ENCODE results near the gene ADSL. TPM values are rescaled to one million over a fixed set of nuclear protein-coding genes. Genes with fewer than 3 reads are reported as not detected.

ADSL gene
- total RNA-seq, 4 donors from 2014 or later: 26.7 to 49.0 (median 36.6) TPM

GRCh38 chr22:40428796-40429195, 82.5 kb downstream of the ADSL start:
- TF ChIP-seq CTCF (IDR thresholded peaks at IDR 0.05): no peak
- TF ChIP-seq POLR2A (IDR thresholded peaks at IDR 0.05): no peak
- no peak overlapping the region for H3K4me3 ChIP-seq (ENCODE audit: low read depth, poor library complexity, severe bottlenecking)
- WGBS, 2 donors: 89 to 95% methylated on average over 4 of the region's 4 CpGs

GRCh38 chr22:40429481-40429880, 83.2 kb downstream of the ADSL start:
- intact Hi-C loops (cut with DNase I; ENCODE audit: low total_unique reads): loop anchor here (10.0 kb wide), 1 partner anchor 325 kb away; no protein-coding TSS in a partner anchor
- TF ChIP-seq POLR2A (IDR thresholded peaks at IDR 0.05): no peak
- TF ChIP-seq CTCF (IDR thresholded peaks at IDR 0.05): no peak
- H3K4me3 ChIP-seq (ENCODE audit: low read depth, poor library complexity, severe bottlenecking): no peak overlapping the region
- no peak for DNase-seq (ENCODE audit: low spot score in 2 of 2)
- 86 to 91% methylated on average over 4 of the region's 4 CpGs for WGBS, 2 donors

More at GRCh38 chr22:40428796-40429195, 82.5 kb downstream of the ADSL start:
- DNase-seq (ENCODE audit: low spot score in 2 of 2): no peak
- intact Hi-C loops (cut with DNase I; ENCODE audit: low total_unique reads): loop anchor here (10.0 kb wide), 1 partner anchor 326 kb away; no protein-coding TSS in a partner anchor

- intact Hi-C loops (cut with DNase I; ENCODE audit: low total_unique reads): no loop called here
- TF ChIP-seq CTCF (IDR thresholded peaks at IDR 0.05) (no peak), POLR2A (IDR thresholded peaks at IDR 0.05) (no peak)
- WGBS, 2 donors: 90 to 91% methylated on average over 4 of the region's 4 CpGs
- DNase-seq (ENCODE audit: low spot score in 2 of 2): no peak
- H3K4me3 ChIP-seq (ENCODE audit: low read depth, poor library complexity, severe bottlenecking): no peak overlapping the region
These were observed 84.7 kb downstream of the ADSL start for GRCh38 chr22:40430991-40431390.

GRCh38 chr22:40432157-40432556, 85.9 kb downstream of the ADSL start:
- no peak overlapping the region for H3K4me3 ChIP-seq (ENCODE audit: low read depth, poor library complexity, severe bottlenecking)
- TF ChIP-seq POLR2A (IDR thresholded peaks at IDR 0.05): no peak
- TF ChIP-seq CTCF (IDR thresholded peaks at IDR 0.05): no peak
- WGBS, 2 donors: 71 to 84% methylated on average over 5 of the region's 5 CpGs
- intact Hi-C loops (cut with DNase I; ENCODE audit: low total_unique reads): no loop called here
- no peak for DNase-seq (ENCODE audit: low spot score in 2 of 2)

GRCh38 chr22:40432625-40433024, 86.3 kb downstream of the ADSL start:
- intact Hi-C loops (cut with DNase I; ENCODE audit: low total_unique reads): no loop called here

More at GRCh38 chr22:40432625-40433024, 86.3 kb downstream of the ADSL start:
- no peak for DNase-seq (ENCODE audit: low spot score in 2 of 2)
- WGBS, 2 donors: 94 to 97% methylated on average over 2 of the region's 2 CpGs
- H3K4me3 ChIP-seq (ENCODE audit: low read depth, poor library complexity, severe bottlenecking): no peak overlapping the region
- TF ChIP-seq POLR2A (IDR thresholded peaks at IDR 0.05) (no peak), CTCF (IDR thresholded peaks at IDR 0.05) (no peak)

Data from lower leg skin (tissue), 4 donors.